Mesendoderm (in vitro differentiated cells): Measurements from ENCODE around the gene GCN1.

Experiments
- DNase-seq: peaks from one replicate; pipeline ENCODE4 v3.0.0; 2013
- H2AK5ac ChIP-seq: 2 replicates; pipeline ENCODE4 v1.6.1; 2013; ENCODE audit warnings: low read length, inconsistent platforms
- H2BK120ac ChIP-seq: 2 replicates; pipeline ENCODE4 v1.6.1; 2013; ENCODE audit warnings: low read depth, mild to moderate bottlenecking, low read length, moderate library complexity, mixed read lengths
- H2BK15ac ChIP-seq: replicated peaks from 2 replicates; pipeline ENCODE4 v1.6.1; 2013; ENCODE audit warnings: low read depth, mild to moderate bottlenecking, moderate library complexity
- H2BK5ac ChIP-seq: 2 replicates; pipeline ENCODE4 v1.6.1; 2013; ENCODE audit warnings: low read length, inconsistent platforms
- H3K18ac ChIP-seq: 2 replicates; pipeline ENCODE4 v1.6.1; 2013; ENCODE audit warnings: mild to moderate bottlenecking, low read length, mixed read lengths
- H3K23ac ChIP-seq: one replicate; pipeline ENCODE4 v1.6.1; 2013; ENCODE audit warnings: low read length
- H3K27ac ChIP-seq: 2 replicates; pipeline ENCODE4 v1.5.1; 2013; ENCODE audit warnings: low read depth, mild to moderate bottlenecking, inconsistent platforms, low read length, moderate library complexity
- H3K27me3 ChIP-seq: 2 replicates; pipeline ENCODE4 v1.6.1; 2013; ENCODE audit warnings: low read length, control low read depth, mild to moderate bottlenecking, inconsistent platforms; ENCODE audit not compliant: insufficient read depth, poor library complexity
- H3K36me3 ChIP-seq: 2 replicates; pipeline ENCODE4 v1.6.1; 2013; ENCODE audit warnings: low read length, inconsistent platforms; ENCODE audit not compliant: control insufficient read depth, insufficient read depth
- H3K4ac ChIP-seq: one replicate; pipeline ENCODE4 v1.6.1; 2013; ENCODE audit warnings: low read depth, mild to moderate bottlenecking, low read length, moderate library complexity
- H3K4me1 ChIP-seq: 2 replicates; pipeline ENCODE4 v1.6.1; 2013; ENCODE audit warnings: low read depth, low read length, inconsistent platforms; ENCODE audit not compliant: control insufficient read depth
- H3K4me2 ChIP-seq: 2 replicates; pipeline ENCODE4 v1.6.1; 2013; ENCODE audit warnings: low read length
- H3K4me3 ChIP-seq: 2 replicates; pipeline ENCODE4 v1.5.1; 2013; ENCODE audit warnings: mild to moderate bottlenecking, low read length
- H3K56ac ChIP-seq: one replicate; pipeline ENCODE4 v1.6.1; 2013; ENCODE audit warnings: low read length
- H3K79me1 ChIP-seq: 2 replicates; pipeline ENCODE4 v1.6.1; 2013; ENCODE audit warnings: low read length, inconsistent platforms
- H3K79me2 ChIP-seq: 2 replicates; pipeline ENCODE4 v1.6.1; 2013; ENCODE audit warnings: mild to moderate bottlenecking, low read length; ENCODE audit not compliant: control insufficient read depth, insufficient read depth
- H3K9ac ChIP-seq: 2 replicates; pipeline ENCODE4 v1.6.1; 2013; ENCODE audit warnings: low read length, inconsistent platforms
- H4K5ac ChIP-seq: one replicate; pipeline ENCODE4 v1.6.1; 2013; ENCODE audit warnings: low read length
- H4K8ac ChIP-seq: one replicate; pipeline ENCODE4 v1.6.1; 2013; ENCODE audit warnings: low read depth, mild to moderate bottlenecking, control low read depth, low read length, moderate library complexity
- WGBS: extraction: QIAGEN DNeasy Blood & Tissue Kit; methylation state at CpG from one replicate; pipeline ENCODE4 v1.1.7; 2013; ENCODE audit warnings: low lambda C conversion rate, missing lambda C conversion rate; ENCODE audit not compliant: insufficient coverage; ENCODE audit errors: extremely low coverage; 5-methylcytosine and 5-hydroxymethylcytosine counted together

Gene GCN1

DNA sequence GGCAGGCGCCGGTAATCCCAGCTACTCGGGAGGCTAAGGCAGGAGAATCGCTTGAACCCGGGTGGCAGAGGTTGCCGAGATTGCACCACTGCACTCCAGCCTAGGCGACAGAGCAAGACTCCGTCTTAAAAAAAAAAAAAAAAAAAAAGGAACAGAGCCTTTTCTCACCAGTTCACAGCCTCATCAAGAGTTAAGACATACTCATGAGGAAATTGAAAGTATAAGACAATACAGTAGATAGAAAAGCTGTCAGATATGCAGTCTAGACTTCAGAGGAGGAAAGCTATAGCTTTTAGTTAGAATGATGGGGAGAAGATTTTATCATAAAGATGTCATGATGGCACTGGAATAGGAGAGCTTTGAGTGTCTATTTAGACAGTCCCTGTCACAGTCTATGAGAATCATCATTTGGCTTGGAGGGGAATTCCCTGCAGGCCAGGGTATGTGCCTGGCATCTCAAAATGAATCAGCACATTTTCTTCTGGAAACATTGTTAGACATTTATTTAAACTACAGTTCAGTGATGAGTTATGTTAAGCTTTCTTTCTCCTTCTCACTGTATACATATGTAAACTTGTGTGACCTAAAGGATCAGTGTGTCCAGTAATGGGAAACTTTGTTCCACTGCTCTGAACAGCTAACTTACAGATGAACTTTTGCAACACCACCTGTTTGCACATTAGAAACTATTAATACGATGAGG lies 75.1 kb downstream of the GCN1 start:
- no CpG with 5 or more reads among the region's 9 CpGs for WGBS
- no peak overlapping the region for H3K23ac ChIP-seq
- no peak overlapping the region for H2BK120ac ChIP-seq
- peaks cover 22% of the 10 kb centered on the region for H3K79me2 ChIP-seq
- no peak overlapping the region for H2AK5ac ChIP-seq
- no peak overlapping the region for H3K4me3 ChIP-seq
- no peak for DNase-seq
- no peak overlapping the region for H2BK15ac ChIP-seq
- H3K9ac ChIP-seq: no peak overlapping the region
- no peaks in the 10 kb centered on the region for H3K27me3 ChIP-seq
- no peak overlapping the region for H4K8ac ChIP-seq
- no peak overlapping the region for H3K4ac ChIP-seq
- H3K79me1 ChIP-seq: peaks cover 17% of the 10 kb centered on the region
- no peak overlapping the region for H3K18ac ChIP-seq
- no peak overlapping the region for H3K56ac ChIP-seq
- H3K27ac ChIP-seq: no peak overlapping the region
- no peak overlapping the region for H3K4me2 ChIP-seq
- H2BK5ac ChIP-seq: no peak overlapping the region
- H4K5ac ChIP-seq: no peak overlapping the region
- H3K4me1 ChIP-seq: peaks cover 10% of the 10 kb centered on the region
- no peaks in the 10 kb centered on the region for H3K36me3 ChIP-seq

DNA sequence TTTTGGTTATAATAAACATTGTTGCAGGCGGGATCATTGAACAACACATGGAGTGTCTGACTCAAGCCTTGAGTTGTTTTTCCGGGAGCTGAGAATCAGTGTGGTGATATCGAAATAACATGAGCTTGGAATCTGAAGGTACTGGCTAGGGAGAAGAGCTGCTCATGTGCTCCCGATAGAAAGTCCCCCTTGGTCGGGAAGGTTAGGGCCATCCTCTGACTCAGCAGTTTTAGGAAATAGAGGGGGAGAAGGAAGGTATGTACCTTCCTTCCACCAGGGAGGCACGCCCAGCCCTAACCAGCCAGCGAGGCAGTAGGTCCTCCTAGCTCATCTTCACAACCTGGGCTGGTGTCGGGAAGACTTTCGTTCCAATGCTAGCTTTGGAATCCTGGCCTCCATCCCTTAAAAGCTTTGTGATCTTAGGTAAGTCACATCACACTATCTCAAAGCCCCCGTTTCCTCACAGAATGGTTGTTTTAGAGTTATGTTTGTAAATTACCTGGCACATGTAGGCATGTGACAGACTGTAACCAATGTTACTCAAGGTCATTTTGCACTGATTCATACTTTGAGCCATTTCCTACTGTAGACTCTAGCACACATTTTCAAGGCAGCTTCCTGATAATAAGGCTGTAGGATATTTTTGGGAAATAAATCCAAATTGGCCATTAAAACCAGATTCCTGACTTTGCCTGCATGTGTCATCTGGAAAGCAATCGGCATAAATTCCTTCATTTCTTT lies 76.0 kb downstream of the GCN1 start:
- Histone ChIP-seq H3K56ac (peak overlapping the region; percentile 73), H4K5ac (no peak overlapping the region), H2BK5ac (no peak overlapping the region), H3K4me3 (peak overlapping the region; percentile 98), H3K4me2 (peak overlapping the region; percentile 5), H3K27ac (peak overlapping the region; percentile 1), H2AK5ac (no peak overlapping the region), H3K23ac (no peak overlapping the region), H3K4me1 (peaks cover 10% of the 10 kb centered on the region), H3K79me2 (peaks cover 30% of the 10 kb centered on the region), H2BK120ac (no peak overlapping the region), H3K27me3 (no peaks in the 10 kb centered on the region), H4K8ac (no peak overlapping the region), H3K9ac (peak overlapping the region; percentile 99), H2BK15ac (no peak overlapping the region), H3K18ac (no peak overlapping the region), H3K79me1 (peaks cover 19% of the 10 kb centered on the region), H3K4ac (no peak overlapping the region), H3K36me3 (no peaks in the 10 kb centered on the region)
- WGBS: no CpG with 5 or more reads among the region's 11 CpGs
- DNase-seq: peak; percentile 94

DNA sequence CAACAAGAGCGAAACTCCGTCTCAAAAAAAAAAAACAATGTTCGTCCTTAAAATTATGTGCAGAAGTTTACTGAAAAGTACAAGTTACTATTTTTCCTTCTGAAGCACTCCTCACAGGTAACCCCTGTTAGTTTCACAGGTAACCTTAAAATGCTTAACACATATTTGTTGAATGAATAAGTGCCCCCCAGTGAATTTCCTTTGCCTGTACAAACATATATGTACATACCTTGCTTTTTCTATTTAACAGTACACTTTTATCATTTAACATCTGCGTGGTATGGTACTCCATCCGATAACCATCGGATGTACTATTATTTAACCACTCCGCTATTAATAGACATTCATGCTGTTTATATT lies 76.6 kb downstream of the GCN1 start:
- Histone ChIP-seq H3K4ac (no peak overlapping the region), H3K36me3 (no peaks in the 10 kb centered on the region), H3K79me1 (peaks cover 21% of the 10 kb centered on the region), H4K8ac (no peak overlapping the region), H3K18ac (peak overlapping the region; percentile 63), H3K9ac (peak overlapping the region; percentile 99), H2BK5ac (no peak overlapping the region), H3K4me3 (peak overlapping the region; percentile 98), H3K4me1 (peaks cover 10% of the 10 kb centered on the region), H3K79me2 (peaks cover 33% of the 10 kb centered on the region), H2BK15ac (no peak overlapping the region), H3K27ac (peak overlapping the region; percentile 96), H3K4me2 (peak overlapping the region; percentile 26), H2BK120ac (no peak overlapping the region), H3K56ac (peak overlapping the region; percentile 99), H3K27me3 (no peaks in the 10 kb centered on the region), H4K5ac (no peak overlapping the region), H3K23ac (no peak overlapping the region), H2AK5ac (no peak overlapping the region)
- DNase-seq: no peak
- WGBS: no CpG with 5 or more reads among the region's 7 CpGs

DNA sequence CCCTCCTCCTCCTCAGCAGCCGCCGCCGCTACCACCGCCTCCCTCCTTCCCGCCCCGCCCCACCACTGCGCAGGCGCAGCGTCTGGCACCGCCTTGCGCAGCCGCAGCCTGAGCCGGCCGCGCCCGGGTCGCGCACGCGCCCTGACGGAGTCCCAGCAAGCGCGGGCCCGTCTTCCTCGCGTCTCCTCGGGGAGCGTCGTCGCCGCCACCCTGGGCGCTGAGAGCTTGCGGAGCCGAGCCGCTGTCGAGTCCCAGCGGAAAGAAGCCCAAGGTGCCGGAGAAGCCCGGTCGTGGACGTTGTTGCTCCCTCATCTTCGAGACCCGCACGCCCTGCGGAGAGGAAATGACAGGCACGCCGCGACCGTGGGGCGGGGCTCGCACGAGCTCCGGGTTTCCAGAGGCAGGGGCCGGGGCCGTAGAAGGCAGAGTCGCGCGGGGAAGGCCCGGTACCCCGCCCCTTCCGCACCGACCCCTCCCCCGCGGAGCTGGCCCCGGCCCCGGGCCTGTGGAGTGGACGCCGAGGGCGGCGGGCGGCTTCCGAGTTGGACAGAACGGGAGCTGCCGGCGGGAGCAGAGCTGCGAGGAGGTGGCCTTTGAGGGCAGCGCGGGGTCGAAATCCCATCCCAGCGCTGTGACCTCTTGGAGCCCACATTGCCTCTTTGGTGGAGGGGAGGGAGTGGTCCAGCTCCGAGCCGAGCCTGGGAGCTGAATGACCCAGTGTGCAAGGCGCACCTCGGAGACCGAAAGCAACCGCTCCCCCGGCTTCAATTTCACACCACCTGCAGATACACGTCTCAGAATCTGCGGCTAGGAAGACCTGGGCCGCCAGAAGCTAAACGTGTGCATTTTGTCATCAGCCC lies 77.5 kb downstream of the GCN1 start:
- peak; percentile 96 for DNase-seq
- no peak overlapping the region for H2BK15ac ChIP-seq
- peak overlapping the region; percentile 99 for H3K56ac ChIP-seq
- H3K36me3 ChIP-seq: no peaks in the 10 kb centered on the region
- H3K4me1 ChIP-seq: peaks cover 10% of the 10 kb centered on the region
- H3K23ac ChIP-seq: peak overlapping the region; percentile 80
- H4K5ac ChIP-seq: no peak overlapping the region
- WGBS: no CpG with 5 or more reads among the region's 91 CpGs
- H3K4me3 ChIP-seq: peak overlapping the region; percentile 98
- no peak overlapping the region for H2BK120ac ChIP-seq
- no peak overlapping the region for H2AK5ac ChIP-seq
- H3K4ac ChIP-seq: peak overlapping the region; percentile 64
- H2BK5ac ChIP-seq: peak overlapping the region; percentile 76
- H3K79me2 ChIP-seq: peaks cover 40% of the 10 kb centered on the region
- H3K79me1 ChIP-seq: peaks cover 21% of the 10 kb centered on the region
- peak overlapping the region; percentile 66 for H3K4me2 ChIP-seq
- H4K8ac ChIP-seq: no peak overlapping the region
- peak overlapping the region; percentile 99 for H3K9ac ChIP-seq
- peak overlapping the region; percentile 63 for H3K18ac ChIP-seq
- H3K27me3 ChIP-seq: no peaks in the 10 kb centered on the region
- peak overlapping the region; percentile 96 for H3K27ac ChIP-seq

DNA sequence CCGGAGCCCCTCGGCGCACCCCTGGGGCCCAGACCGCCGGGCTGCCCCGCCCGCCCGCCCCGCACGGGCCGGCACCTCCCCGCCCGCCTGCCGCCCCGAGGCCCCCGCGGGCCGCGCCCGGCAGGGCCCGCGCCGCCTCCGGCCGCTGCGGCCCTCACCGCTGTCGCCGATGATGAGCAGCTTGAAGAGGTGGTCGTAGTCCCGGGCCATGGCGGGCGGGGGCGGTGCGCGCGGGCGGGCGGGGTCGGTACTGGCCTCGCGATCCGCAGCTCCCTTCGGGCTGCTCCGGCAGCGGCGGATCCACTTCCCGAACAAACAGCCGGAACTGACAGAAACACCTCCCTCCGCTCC lies 78.1 kb downstream of the GCN1 start, which contains the start of gene RAB35:
Gene RAB35, minus strand, starts transcription at position 313 of the 351 bp plus-strand sequence. Its CDS starts 103 bp downstream, at position 210.
- Histone ChIP-seq H3K56ac (peak within 1 kb of the TSS; percentile 99), H3K36me3 (no peaks in the 10 kb centered on the region), H2BK120ac (no peak within 1 kb of the TSS), H4K8ac (no peak within 1 kb of the TSS), H3K27me3 (no peaks in the 10 kb centered on the region), H2BK5ac (peak within 1 kb of the TSS; percentile 76), H2BK15ac (no peak within 1 kb of the TSS), H3K4me1 (peaks cover 10% of the 10 kb centered on the region), H3K79me2 (peaks cover 43% of the 10 kb centered on the region), H3K18ac (peak within 1 kb of the TSS; percentile 71), H3K79me1 (peaks cover 23% of the 10 kb centered on the region), H3K4me2 (peak within 1 kb of the TSS; percentile 98), H3K4me3 (peak within 1 kb of the TSS; percentile 98), H3K23ac (peak within 1 kb of the TSS; percentile 98), H3K27ac (peak within 1 kb of the TSS; percentile 96), H4K5ac (no peak within 1 kb of the TSS), H2AK5ac (peak within 1 kb of the TSS; percentile 92), H3K9ac (peak within 1 kb of the TSS; percentile 99), H3K4ac (peak within 1 kb of the TSS; percentile 64)
- WGBS: no CpG with 5 or more reads among the region's 50 CpGs
- no peak for DNase-seq
